HepG2 (cell line): Measurements from ENCODE around the gene SFI1. TPM values are rescaled to one million over a fixed set of nuclear protein-coding genes. Genes with fewer than 3 reads are reported as not detected.

Experiments used
- ATAC-seq: fragments of 200-7000 bp; cut with Tn5 transposase; 3 replicates; pipeline ENCODE4 v1.9.1; 2020; ENCODE audit warnings: mild to moderate bottlenecking, moderate library complexity
- BruUV-seq: library from RNA; stranded (reverse); fragments of 400-500 nt; replicated peaks from 2 replicates; lab custom pipeline; 2021; lab: Mats Ljungman, UMichigan
- CTCF ChIA-PET: fragments of 300-600 bp; formaldehyde crosslinking; extraction: SDS; loops from one replicate; lab custom pipeline; 2021; ENCODE audit warnings: low total read pairs, inconsistent platforms, low intra/inter-chr PET ratio; lab: Yijun Ruan, JAX
- POLR2A ChIA-PET: fragments of 350-600 bp; sonication (Branson Sonifier 250); formaldehyde crosslinking; loops from one replicate; lab custom pipeline; 2020; ENCODE audit warnings: antibody characterized with exemption, inconsistent platforms; lab: Yijun Ruan, JAX
- DNase-seq: peaks from one replicate; pipeline ENCODE4 v3.0.0-alpha.2; 2015; ENCODE audit warnings: low spot score
- FAIRE-seq: peaks from 3 replicates; lab custom pipeline; 2011; peaks lifted over from hg19 to GRCh38; lab: Jason Lieb, UNC
- H2AFZ ChIP-seq: one replicate; pipeline ENCODE4 v1.6.1; 2011; ENCODE audit warnings: low read length, inconsistent platforms
- H3K27ac ChIP-seq: fragments of 300-600 bp; 3 replicates; pipeline ENCODE4 v1.8.0; 2011; ENCODE audit warnings: mixed run types, mild to moderate bottlenecking, mixed read lengths, low read length, inconsistent platforms; ENCODE audit not compliant: insufficient read depth; ENCODE audit errors: extremely low read length
- H3K27me3 ChIP-seq, 2 experiments: fragments of 200-600 bp in 1 of 2; 2 replicates in 1 of 2; 3 replicates in 1 of 2; pipeline versions ENCODE4 v1.6.0 to v1.8.0; 2011; ENCODE audit warnings: low read length in 2 of 2, mild to moderate bottlenecking in 2 of 2, moderate library complexity in 2 of 2, inconsistent platforms in 1 of 2; ENCODE audit not compliant: insufficient read depth in 2 of 2, control insufficient read depth in 1 of 2
- H3K36me3 ChIP-seq, 2 experiments: fragments of 200-600 bp in 1 of 2; replicated peaks in 1 of 2; 2 replicates in 1 of 2; 3 replicates in 1 of 2; pipeline versions ENCODE4 v1.5.1 to v1.8.0; 2011; ENCODE audit warnings: low read length in 2 of 2, inconsistent platforms in 1 of 2; ENCODE audit not compliant: insufficient read depth in 2 of 2, control insufficient read depth in 1 of 2
- H3K4me1 ChIP-seq: 2 replicates; pipeline ENCODE4 v1.5.1; 2012; ENCODE audit warnings: low read length, inconsistent platforms; ENCODE audit not compliant: insufficient read depth
- H3K4me2 ChIP-seq: 2 replicates; pipeline ENCODE4 v1.6.0; 2011; ENCODE audit warnings: low read depth, low read length, inconsistent platforms
- H3K4me3 ChIP-seq, 3 experiments: fragments of 200-600 bp in 1 of 3; sonication (generic), shearing (Covaris generic) in 1 of 3; replicated peaks in 1 of 3; 2 replicates each; pipeline ENCODE4 v1.5.1; 2011 to 2016; ENCODE audit warnings: low read length in 3 of 3, inconsistent platforms in 2 of 3, low read depth in 2 of 3, mild to moderate bottlenecking in 2 of 3, control low read depth in 1 of 3, mixed read lengths in 1 of 3; ENCODE audit not compliant: insufficient read depth in 1 of 3
- H3K79me2 ChIP-seq: one replicate; pipeline ENCODE4 v1.6.1; 2011; ENCODE audit warnings: low read length, inconsistent platforms; ENCODE audit not compliant: insufficient read depth
- H3K9ac ChIP-seq: 2 replicates; pipeline ENCODE4 v1.6.0; 2011; ENCODE audit warnings: mild to moderate bottlenecking, low read depth, low read length, inconsistent platforms; ENCODE audit not compliant: insufficient read depth
- H3K9me3 ChIP-seq: 2 replicates; pipeline ENCODE4 v1.5.1; 2012; ENCODE audit warnings: mild to moderate bottlenecking, low read length
- H4K20me1 ChIP-seq: 2 replicates; pipeline ENCODE4 v1.6.0; 2011; ENCODE audit warnings: inconsistent platforms, mild to moderate bottlenecking, low read length, moderate library complexity; ENCODE audit not compliant: insufficient read depth
- DNMT1 ChIP-seq: sonication (generic); formaldehyde crosslinking; IDR thresholded peaks from 2 replicates; pipeline ENCODE4 v1.5.1; 2020; ENCODE audit warnings: mild to moderate bottlenecking, missing genetic modification reagents
- GABPB1 ChIP-seq: IDR thresholded peaks from 2 replicates; pipeline ENCODE4 v1.6.1; 2016; ENCODE audit warnings: mild to moderate bottlenecking, missing genetic modification reagents, moderate library complexity, missing compliant biosample characterization
- MIER3 ChIP-seq: IDR thresholded peaks from 2 replicates; pipeline ENCODE4 v1.6.1; 2016; ENCODE audit warnings: missing compliant biosample characterization, borderline replicate concordance
- NFKB2 ChIP-seq: sonication (generic); formaldehyde crosslinking; IDR thresholded peaks from 2 replicates; pipeline ENCODE4 v1.4.0; 2020; ENCODE audit warnings: missing genetic modification reagents, borderline replicate concordance
- NRL ChIP-seq: sonication (generic); formaldehyde crosslinking; IDR thresholded peaks from 2 replicates; pipeline ENCODE4 v1.5.0; 2020; ENCODE audit warnings: missing genetic modification reagents, mild to moderate bottlenecking, moderate library complexity, borderline replicate concordance
- SCMH1 ChIP-seq: sonication (generic); formaldehyde crosslinking; IDR thresholded peaks from 2 replicates; pipeline ENCODE4 v1.9.0; 2021; ENCODE audit warnings: missing genetic modification reagents, mild to moderate bottlenecking, borderline replicate concordance
- TCF7 ChIP-seq: sonication (generic); IDR thresholded peaks from 2 replicates; pipeline ENCODE4 v1.6.1; 2016; ENCODE audit warnings: antibody characterized with exemption, low read depth
- ZNF232 ChIP-seq: sonication (generic); formaldehyde crosslinking; IDR thresholded peaks from 2 replicates; pipeline ENCODE4 v1.4.0; 2020; ENCODE audit warnings: missing genetic modification reagents, borderline replicate concordance
- ZNF251 ChIP-seq: sonication (generic); formaldehyde crosslinking; IDR thresholded peaks from 2 replicates; pipeline ENCODE4 v1.9.0; 2021; ENCODE audit warnings: mild to moderate bottlenecking, missing genetic modification reagents
- ZSCAN31 ChIP-seq: sonication (generic); formaldehyde crosslinking; IDR thresholded peaks from 2 replicates; pipeline ENCODE4 v1.5.0; 2020; ENCODE audit warnings: low read depth, mild to moderate bottlenecking, missing genetic modification reagents
- WGBS: methylation state at CpG from one replicate; pipeline ENCODE4 v1.1.6; 2017; ENCODE audit warnings: low lambda C conversion rate; 5-methylcytosine and 5-hydroxymethylcytosine counted together
- in situ Hi-C: cut with HindIII; loops from 2 replicates; pipeline ENCODE4 v1.10.0; 2017; ENCODE audit warnings: low pct_unique_long_range_greater_than_20kb; ENCODE audit not compliant: extremely low pct_ligation_motif_present
- intact Hi-C: fragments of 100-400 bp; cut with micrococcal nuclease; formaldehyde crosslinking; loops from one replicate; pipeline ENCODE4 v1.10.0; 2022; ENCODE audit not compliant: unreplicated experiment
- polyA plus RNA-seq, 8 experiments: library from polyadenylated mRNA; depleted of rRNA in 3 of 8; stranded (reverse) in 7 of 8; unstranded in 1 of 8; fragments of >200 nt; fragmentation: Illumina TruSeq in 4 of 8; extraction: Trizol in 4 of 8; gene quantifications; 2 replicates each; pipeline versions ENCODE4 v1.2.1 to v1.2.3, GENCODE V29; 2011 to 2016; ENCODE audit warnings: low read depth in 4 of 8, missing spikeins in 1 of 8, mixed read lengths in 1 of 8; ENCODE audit not compliant: insufficient read depth in 1 of 8
- total RNA-seq, 5 experiments: library from RNA; depleted of rRNA; stranded (reverse); fragments of >200 nt; fragmentation: Illumina TruSeq; extraction: Trizol; gene quantifications; 2 replicates each; pipeline ENCODE4 v1.2.3, GENCODE V29; 2016; ENCODE audit warnings: low read depth in 1 of 5
- TF ChIP-seq, protein P1 (sequence below): IDR thresholded peaks from 2 replicates; pipeline ENCODE4 v1.6.1; 2016; ENCODE audit warnings: missing compliant biosample characterization, missing genetic modification reagents, borderline replicate concordance
- TF ChIP-seq, protein P2 (sequence below): sonication (generic); formaldehyde crosslinking; IDR thresholded peaks from 2 replicates; pipeline ENCODE4 v1.4.0; 2020; ENCODE audit warnings: mild to moderate bottlenecking, missing genetic modification reagents

SFI1 gene
- total and polyA plus RNA-seq, 2 of the 13 experiments (the other 11 are each of a cell fraction or from before 2014, with no cell fraction given): 20.5 to 40.1 TPM

DNA sequence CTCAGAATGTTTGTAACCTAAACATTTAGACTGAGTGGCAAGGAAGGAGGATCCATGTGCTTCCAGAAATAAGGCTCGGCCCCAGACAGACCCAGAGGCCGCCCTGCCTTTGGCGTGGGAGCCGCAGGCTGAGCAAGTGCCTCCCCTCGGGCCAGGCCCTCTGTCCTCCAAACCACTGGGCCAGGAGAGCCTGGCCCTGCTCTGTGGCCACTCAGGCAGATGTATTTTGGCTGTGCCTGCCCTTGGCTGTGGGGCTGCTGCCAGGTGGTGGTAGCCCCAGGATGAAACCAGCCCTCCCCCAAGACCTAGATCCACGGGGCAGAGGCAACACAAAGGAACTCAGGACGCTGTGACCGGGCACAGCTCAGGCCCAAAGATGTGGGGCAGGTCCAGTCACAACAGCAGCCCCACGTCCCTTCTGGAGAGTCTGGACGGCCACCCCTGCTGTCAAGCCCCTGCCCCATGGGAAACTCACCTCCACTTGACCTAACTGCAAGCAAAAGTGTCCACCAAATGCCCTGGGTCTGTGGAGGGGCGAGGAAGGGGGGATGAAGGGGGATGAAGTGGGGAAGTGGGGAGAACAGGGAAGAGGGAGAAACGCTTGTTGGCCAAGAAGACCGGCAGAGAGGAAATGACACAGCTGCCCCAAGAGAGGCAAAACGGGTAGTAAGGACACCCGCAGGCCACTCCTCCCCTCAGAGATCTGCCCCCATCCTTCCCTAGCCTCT, 141.7 kb downstream of the SFI1 start:
- FAIRE-seq (no peak), ATAC-seq (no peak), DNase-seq (no peak)
- ChIA-PET POLR2A (interaction anchor here (0.7 to 1.8 kb wide), 2 partner anchors 9 to 24 kb away, joined by 3 to 4 read pairs; partner anchors contain the start of gene PISD), CTCF (no interaction called here)
- peaks cover under 1 to 24% of the 10 kb centered on the region in 2 experiments; a peak in 3 of 5 replicates for H3K36me3 ChIP-seq
- intact Hi-C loops (no loop called here), in situ Hi-C loops (no loop called here)
- no peak overlapping the region for H2AFZ ChIP-seq
- no peak for TF ChIP-seq ZSCAN31 (CRISPR knock-in tag)
- TF ChIP-seq, protein P1, sequence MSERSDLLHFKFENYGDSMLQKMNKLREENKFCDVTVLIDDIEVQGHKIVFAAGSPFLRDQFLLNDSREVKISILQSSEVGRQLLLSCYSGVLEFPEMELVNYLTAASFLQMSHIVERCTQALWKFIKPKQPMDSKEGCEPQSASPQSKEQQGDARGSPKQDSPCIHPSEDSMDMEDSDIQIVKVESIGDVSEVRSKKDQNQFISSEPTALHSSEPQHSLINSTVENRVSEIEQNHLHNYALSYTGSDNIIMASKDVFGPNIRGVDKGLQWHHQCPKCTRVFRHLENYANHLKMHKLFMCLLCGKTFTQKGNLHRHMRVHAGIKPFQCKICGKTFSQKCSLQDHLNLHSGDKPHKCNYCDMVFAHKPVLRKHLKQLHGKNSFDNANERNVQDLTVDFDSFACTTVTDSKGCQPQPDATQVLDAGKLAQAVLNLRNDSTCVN (CRISPR knock-in tag): no peak
- no peak for TF ChIP-seq SCMH1
- TF ChIP-seq GABPB1 (CRISPR knock-in tag): no peak
- TF ChIP-seq, protein P2, sequence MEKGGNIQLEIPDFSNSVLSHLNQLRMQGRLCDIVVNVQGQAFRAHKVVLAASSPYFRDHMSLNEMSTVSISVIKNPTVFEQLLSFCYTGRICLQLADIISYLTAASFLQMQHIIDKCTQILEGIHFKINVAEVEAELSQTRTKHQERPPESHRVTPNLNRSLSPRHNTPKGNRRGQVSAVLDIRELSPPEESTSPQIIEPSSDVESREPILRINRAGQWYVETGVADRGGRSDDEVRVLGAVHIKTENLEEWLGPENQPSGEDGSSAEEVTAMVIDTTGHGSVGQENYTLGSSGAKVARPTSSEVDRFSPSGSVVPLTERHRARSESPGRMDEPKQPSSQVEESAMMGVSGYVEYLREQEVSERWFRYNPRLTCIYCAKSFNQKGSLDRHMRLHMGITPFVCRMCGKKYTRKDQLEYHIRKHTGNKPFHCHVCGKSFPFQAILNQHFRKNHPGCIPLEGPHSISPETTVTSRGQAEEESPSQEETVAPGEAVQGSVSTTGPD (CRISPR knock-in tag): no peak
- no peak for TF ChIP-seq NRL (CRISPR knock-in tag)
- TF ChIP-seq ZNF251 (CRISPR knock-in tag): no peak
- TF ChIP-seq DNMT1 (CRISPR knock-in tag): no peak
- no peak for TF ChIP-seq MIER3 (CRISPR knock-in tag)
- TF ChIP-seq ZNF232: no peak
- TF ChIP-seq TCF7: no peak
- no peak for TF ChIP-seq NFKB2 (CRISPR knock-in tag)
- no peak overlapping the region for H3K27ac ChIP-seq
- H3K9ac ChIP-seq: no peak overlapping the region
- no peaks in the 10 kb centered on the region for H3K9me3 ChIP-seq
- no peak overlapping the region for H3K4me2 ChIP-seq
- BruUV-seq: no TSS peak
- peaks cover 30% of the 10 kb centered on the region for H3K79me2 ChIP-seq
- peaks cover 22% of the 10 kb centered on the region for H3K4me1 ChIP-seq
- peaks cover 10% of the 10 kb centered on the region; the same call in 1 of the 2 replicates for H4K20me1 ChIP-seq
- no peak overlapping the region for H3K4me3 ChIP-seq
- H3K27me3 ChIP-seq: no peaks in the 10 kb centered on the region
- 95% methylated on average over 10 of the region's 15 CpGs for WGBS
